GM12874 (cell line): Measurements from ENCODE around the gene RNF151.

Experiments
- TF ChIP-seq, protein P1 (sequence below): IDR thresholded peaks from 2 replicates; pipeline ENCODE4 v1.5.1; 2011; ENCODE audit warnings: low read depth, mild to moderate bottlenecking, control low read depth, low read length, moderate library complexity; ENCODE audit not compliant: insufficient read depth

RNF151 gene

DNA sequence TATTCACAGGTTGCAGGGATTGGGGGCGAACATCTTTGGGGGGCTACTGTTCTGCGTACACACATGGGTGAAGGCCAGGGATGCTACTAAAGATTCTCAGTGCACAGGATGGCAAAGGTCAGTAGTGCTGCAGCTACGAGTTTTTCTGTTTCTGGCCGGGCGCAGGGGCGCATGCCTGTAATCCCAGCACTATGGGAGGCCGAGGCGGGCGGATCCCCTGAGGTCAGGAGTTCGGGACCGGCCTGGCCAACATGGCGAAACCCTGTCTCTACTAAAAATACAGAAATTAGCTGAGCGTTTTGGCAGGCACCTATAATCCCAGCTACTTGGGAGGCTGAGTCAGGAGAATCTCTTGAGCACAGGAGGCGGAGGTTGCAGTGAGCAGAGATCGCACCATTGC lies 46.9 kb downstream of the RNF151 start:
- TF ChIP-seq, protein P1, sequence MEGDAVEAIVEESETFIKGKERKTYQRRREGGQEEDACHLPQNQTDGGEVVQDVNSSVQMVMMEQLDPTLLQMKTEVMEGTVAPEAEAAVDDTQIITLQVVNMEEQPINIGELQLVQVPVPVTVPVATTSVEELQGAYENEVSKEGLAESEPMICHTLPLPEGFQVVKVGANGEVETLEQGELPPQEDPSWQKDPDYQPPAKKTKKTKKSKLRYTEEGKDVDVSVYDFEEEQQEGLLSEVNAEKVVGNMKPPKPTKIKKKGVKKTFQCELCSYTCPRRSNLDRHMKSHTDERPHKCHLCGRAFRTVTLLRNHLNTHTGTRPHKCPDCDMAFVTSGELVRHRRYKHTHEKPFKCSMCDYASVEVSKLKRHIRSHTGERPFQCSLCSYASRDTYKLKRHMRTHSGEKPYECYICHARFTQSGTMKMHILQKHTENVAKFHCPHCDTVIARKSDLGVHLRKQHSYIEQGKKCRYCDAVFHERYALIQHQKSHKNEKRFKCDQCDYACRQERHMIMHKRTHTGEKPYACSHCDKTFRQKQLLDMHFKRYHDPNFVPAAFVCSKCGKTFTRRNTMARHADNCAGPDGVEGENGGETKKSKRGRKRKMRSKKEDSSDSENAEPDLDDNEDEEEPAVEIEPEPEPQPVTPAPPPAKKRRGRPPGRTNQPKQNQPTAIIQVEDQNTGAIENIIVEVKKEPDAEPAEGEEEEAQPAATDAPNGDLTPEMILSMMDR: no peak

DNA sequence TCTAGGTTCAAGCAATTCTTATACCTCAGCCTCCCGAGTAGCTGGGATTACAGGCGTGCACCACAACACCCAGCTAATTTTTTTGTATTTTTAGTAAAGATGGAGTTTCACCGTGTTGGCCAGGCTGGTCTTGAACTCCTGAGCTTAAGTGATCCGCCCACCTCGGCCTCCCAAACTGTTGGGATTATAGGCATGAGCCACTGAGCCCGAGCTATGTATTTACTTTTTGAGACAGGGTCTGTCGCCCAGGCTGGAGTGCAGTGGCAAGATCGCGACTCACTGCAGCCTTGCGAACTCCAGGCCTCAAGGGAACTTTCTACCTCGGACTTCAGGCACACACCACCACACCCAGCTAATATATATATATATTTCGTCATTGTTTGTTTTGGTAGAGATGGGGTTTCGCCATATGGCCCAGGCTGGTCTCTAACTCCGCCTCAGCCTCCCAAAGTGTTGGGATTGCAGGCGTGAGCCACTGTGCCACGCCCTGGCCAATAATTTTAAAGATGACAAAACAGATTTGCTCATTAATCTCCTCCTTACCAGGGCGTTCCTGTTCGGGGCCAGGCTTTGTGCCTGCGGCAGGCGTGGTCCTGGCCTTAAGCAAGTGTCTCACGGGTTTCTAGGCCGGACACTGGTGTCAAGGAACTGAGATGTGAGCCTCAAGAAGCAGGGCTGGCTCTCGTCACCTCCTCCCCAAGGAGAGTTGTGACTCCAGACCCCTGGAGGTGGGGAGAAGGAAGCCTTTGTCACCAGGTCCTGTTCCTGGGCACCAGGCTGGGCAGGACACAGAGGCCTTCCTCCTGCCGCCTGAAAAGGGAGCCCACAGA lies 48.7 kb downstream of the RNF151 start:
- TF ChIP-seq, protein P1: no peak

DNA sequence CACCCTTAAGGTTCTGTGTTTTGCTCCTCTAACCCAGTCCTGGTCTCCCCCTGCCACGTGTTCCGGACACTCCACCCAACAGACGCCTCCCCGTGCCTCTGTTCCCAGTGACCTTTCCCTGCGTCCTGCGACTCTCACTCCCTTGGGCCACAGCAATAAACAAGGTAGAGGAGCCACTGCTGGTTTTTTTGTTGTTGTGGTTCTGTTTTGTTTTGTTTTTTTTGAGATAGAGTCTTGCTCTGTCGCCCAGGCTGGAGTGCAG lies 49.2 kb downstream of the RNF151 start:
- TF ChIP-seq, protein P1: no peak

- TF ChIP-seq, protein P1: peak; percentile 64
Observed at GRCh38 chr16:2016407-2016922, 49.8 kb downstream of the RNF151 start.
